HG02642 (cell line): Measurements from ENCODE around the gene GHITM.

Source experiments
- ATAC-seq: cut with Tn5 transposase; IDR thresholded peaks from one replicate; pipeline ENCODE4 v1.9.1; 2021; ENCODE audit warnings: mild to moderate bottlenecking; ENCODE audit not compliant: unreplicated experiment, poor library complexity

The GHITM gene

DNA sequence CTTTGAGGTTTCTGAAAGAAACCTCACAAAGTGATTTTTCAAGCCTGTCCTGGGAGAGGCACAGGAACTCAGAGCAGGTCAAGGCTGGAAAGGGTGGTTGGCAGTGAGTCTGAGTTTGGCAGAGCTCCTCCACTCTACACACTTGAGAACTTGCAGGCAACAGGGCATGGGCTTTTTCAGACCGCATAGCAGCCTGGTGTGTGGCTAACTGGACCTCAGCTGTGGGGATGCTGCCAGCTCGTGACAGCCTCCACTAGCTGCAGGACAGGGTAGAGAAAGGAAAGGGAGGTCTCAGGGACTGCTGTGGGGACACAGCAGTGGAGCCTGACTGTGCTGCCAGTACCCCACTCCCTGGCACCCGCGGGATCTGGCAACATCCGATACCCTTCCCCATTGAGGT, 57.6 kb downstream of the GHITM start:
- no peak for ATAC-seq

DNA sequence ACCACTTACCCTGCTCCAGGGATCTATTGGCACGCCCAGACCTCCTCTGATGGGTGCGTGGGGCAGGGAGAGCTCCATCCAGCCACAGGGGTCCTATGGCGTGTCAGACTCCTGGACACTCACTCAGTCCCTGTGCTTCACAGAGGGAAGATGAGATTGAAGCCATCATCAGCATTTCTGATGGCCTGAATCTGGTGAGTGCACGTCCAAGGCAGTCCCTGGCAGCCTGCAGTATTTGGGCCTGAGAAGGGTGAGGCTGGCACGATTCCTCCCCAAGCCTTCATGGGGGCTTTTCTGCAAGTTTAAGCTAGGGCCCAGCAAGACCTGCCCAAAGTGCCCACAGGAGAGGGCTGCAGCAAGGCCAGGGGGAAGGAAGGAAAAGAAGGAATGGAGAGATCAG, 58.3 kb downstream of the GHITM start:
- no peak for ATAC-seq

DNA sequence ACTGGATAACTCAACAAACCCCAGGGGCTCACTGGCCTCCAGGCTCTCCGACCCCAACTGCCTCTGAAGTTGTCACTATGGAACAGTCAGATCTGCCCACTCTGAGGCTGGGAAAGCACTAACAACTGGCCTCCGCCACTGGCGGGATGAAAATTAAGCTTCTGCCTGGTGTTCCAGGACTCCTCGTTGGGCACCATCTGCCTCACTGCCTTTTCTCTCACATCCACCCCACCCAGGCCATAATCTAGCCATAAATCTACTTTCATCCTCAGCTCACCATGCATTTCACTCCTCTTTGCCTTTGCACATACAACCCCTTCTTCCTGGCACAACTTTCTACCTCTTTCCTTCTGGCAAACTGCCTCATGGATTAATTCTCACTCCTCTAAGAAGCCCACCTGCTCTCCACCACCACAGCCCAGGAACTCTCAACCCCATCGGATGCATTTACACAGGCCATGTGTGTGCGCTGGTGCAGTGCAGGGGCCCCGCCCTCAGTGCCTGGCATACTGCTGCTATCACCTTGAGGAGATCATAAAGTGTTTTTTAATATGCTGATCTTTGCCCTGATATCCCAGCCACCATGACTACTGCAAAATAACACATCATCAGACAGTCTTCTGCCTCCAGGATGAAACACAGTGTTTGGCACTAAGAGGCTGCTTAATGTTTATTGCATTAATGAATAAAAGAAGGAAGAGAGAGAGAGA, 59.1 kb downstream of the GHITM start:
- ATAC-seq: no peak

DNA sequence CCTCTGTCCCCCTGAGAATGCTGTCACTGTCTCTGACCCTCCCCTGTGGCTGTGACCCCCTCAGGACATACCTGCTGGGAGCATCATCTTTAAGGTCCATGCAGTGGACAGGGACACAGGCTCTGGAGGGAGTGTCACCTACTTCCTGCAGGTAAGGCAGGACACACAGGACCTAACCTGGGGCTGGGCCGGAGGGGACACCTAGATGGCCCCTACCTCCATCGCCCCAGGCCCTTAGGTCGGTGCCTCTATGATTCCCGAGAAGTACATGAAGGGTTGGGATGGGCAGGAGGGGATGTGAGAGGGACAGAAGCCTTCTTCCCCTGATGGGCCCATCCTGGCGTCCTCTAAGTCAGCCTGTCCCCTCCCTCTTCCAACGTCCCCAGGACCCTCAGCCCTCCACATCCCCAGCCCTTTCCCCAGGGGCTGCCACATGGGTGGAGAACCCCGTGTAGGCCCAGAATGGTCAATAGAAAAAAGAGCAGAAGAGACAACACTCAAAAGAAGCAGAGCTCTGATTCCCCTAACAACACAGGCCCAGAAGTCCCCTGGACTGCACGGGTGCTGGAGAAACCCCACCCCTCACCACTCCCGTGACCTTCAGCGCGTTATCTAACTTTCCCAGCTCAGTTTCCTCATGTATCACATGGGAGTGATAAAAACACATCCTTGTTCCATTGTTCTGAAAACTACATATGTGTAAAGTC, 61.4 kb downstream of the GHITM start:
- no peak for ATAC-seq

DNA sequence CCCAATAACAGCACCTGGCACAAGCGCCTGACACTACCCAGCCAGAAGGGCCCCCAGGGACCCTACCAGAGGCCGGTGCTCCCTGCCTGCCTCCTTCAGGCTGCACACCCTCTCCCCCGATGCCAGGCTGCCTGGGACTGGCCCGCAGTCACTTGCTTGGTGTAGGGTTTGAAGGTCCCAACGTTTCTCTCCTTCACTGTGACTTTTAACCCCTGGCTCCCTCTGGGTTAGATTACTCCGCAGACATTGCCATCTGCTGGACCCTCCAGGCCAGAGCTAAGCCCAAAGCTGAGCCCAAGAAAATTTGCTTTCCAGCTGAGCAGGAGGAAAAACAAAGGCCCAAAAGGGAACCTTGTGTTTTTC, 61.9 kb downstream of the GHITM start:
- no peak for ATAC-seq

DNA sequence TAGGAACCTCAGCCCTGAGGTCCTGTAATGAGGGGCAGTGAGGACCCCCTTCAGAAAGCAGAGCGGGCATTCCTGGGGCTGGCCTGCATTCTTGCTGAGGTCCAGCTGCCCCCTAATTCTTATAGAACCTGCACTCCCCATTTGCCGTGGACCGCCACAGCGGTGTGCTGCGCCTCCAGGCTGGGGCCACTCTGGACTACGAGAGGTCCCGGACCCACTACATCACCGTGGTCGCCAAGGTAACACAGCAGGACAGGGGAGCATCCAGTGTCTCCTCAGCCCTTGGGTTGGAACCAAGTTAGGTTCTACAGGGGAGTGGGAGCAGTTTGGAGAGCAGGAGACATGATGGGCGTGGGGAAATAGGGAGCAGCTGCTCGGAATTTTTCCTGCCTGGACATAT, 62.4 kb downstream of the GHITM start:
- no peak for ATAC-seq

DNA sequence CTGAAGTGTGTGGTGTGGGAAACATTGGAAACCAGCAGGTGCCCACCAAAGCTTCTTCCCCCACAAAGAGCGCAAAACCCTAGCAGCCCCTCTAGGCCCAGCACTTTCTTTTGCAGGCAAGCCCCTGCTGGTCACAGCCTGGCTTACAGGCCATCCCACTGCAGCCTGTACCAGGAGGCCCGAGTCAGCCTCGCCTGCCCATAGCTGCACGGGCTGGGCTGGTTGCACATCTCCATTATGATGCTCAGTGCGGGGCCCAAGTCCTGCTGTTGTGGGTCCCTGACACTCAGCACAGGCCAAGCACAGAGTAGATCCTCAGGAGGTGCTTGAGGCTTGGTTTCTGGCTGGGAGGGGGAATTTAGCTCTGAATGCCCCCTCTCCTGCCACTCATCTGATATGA, 63.0 kb downstream of the GHITM start:
- no peak for ATAC-seq
